Stomach (tissue), 4 donors: Measurements from ENCODE around the gene ELAVL4.

Experiments
- CTCF ChIP-seq, 7 experiments: fragments of 450-650 bp in 4 of 7; fragments of 200-600 bp in 3 of 7; sonication (generic) in 3 of 7; IDR thresholded peaks; one replicate each; pipeline ENCODE4 v1.5.1; 2016 to 2019; ENCODE audit warnings: antibody characterized with exemption in 7 of 7, control low read depth in 2 of 7, mild to moderate bottlenecking in 1 of 7
- POLR2A ChIP-seq, 4 donors: fragments of 450-650 bp; IDR thresholded peaks; one replicate each; pipeline ENCODE4 v1.6.1; 2016; ENCODE audit warnings: antibody characterized with exemption in 4 of 4, control low read depth in 2 of 4, mild to moderate bottlenecking in 1 of 4, moderate library complexity in 1 of 4

GRCh38 chr1:50109647-50110075 lies 941 bp downstream of the ELAVL4 start:
- no peak for TF ChIP-seq CTCF (IDR thresholded peaks at IDR 0.05)
- no peak for TF ChIP-seq POLR2A (IDR thresholded peaks at IDR 0.05)
